ENCODE results near the gene OSBPL8.
"Not testable (repeated sequence)": the region's sequence is repeated elsewhere in the genome, so short reads cannot be mapped to it uniquely, and the experiment has no call there.

Gene OSBPL8

DNA sequence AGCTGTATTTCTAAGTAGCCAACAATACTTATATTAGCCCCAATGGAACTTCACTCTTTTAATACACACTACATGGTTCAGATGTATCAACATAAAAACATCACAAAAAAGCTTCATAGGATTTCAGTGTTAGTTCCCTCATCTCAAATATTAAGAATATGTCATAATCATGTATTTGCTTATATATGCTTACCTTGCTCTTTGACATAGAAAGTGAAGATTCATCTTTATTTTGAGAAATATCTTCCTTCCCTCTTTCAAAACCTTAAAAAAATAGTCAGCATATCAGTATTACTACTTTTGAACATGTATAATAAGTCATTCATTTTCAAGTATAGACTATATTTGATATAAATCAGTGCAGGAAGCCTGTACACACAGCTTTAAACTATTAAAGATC is 149.2 kb downstream of the OSBPL8 start:
- no peak for DNase-seq

GRCh38 chr12:76409074-76409473 is 150.5 kb downstream of the OSBPL8 start:
- DNase-seq, result no peak

DNA sequence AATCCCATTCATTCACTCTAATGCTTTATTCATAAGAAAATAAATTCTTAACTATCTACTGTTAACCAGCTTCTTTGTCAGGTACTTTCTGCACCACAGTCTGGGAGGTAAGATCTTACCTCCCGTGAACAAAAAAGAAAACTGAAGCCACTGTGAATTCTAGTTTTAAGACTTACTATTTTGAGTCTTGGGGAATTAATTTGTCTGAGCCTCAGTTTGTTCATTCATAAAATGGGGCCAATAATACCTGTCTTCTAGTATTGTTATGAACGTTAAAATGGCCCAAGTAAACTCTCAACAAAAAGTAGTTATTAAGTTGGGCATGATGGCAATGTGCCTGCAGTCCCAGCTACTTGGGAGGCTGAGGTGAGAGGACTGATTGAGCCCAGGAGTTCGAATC is 151.9 kb downstream of the OSBPL8 start:
- DNase-seq, result no peak

- no peak for DNase-seq
These were observed 157.3 kb downstream of the OSBPL8 start for GRCh38 chr12:76402259-76402658.

DNA sequence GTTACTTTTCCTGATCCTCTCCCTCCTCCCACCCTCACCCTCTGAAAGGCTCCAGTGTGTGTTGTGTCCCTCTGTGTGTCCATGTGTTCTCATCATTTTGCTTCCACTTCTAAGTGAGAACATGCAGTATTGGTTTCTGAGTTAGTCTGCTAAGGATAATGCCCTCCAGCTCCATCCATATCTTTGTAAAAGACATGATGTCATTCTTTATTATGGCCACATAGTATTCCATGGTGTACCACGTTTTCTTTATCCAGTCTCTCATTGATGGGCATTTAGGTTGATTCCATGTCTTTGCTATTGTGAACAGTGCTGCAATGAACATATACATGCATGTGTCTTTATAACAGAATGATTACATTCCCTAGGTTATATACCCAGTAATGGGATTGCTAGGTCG is 159.4 kb downstream of the OSBPL8 start:
- DNase-seq, result no peak

DNA sequence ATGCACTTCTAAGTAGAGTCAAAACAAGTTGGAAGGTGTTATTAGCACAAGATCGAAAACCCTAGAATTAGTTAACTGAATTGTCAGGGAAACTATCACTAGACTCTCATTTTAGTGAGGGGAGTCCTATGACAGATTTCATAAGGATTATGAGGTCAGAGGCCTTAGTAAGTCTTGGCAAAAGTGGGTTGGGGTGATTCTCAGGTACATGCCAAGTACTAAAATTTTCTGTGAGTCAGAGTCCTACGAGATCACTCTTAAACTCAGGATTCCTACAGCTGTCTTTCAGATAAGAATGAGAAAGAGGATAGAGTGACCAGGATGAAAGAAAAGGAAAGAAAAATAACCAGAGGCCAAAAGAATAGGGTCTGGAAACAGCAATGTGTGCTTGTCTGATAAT is 160.5 kb downstream of the OSBPL8 start:
- no peak for DNase-seq

DNA sequence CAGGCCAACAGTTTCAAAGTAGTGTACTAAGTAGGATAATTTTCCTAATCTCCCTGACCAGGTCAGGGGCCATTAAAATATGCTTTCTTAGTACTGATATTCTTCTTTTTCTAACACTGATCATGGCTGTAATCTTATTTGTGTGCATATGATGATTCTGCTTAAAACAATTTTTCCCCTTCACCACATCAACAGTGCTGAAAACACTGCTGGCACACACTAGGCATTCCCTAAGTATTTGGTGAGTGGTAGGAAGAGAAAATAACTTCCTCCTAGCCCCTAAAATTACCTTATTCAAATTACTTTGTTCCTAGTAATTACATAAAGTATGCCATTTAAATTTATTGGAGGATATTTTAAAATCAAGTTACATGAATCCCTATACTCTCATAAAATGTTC is 161.5 kb downstream of the OSBPL8 start:
- DNase-seq, result no peak

DNA sequence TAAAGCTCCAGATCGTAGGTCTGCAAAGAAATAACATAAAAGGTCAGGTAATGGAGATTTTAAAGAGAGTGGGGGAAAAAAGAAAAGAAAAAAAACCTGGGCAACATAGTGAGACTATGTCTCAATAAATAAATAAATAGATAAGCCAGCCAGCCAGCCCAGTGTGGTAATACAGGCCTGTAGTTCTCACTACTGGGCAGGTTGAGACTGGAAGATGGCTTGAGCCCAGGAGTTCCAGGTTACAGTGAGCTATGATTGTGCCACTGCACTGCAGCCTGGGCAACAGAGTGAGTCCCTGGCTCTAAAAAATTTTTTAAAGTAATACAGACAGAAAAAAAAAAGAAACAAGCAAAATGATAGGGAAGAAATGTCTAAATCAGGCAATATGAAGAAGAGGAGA is 168.1 kb downstream of the OSBPL8 start:
- DNase-seq, result no peak

- DNase-seq, result no peak
These were observed 172.0 kb downstream of the OSBPL8 start for GRCh38 chr12:76387614-76388013.

- no peak for DNase-seq
These were observed 175.0 kb downstream of the OSBPL8 start for GRCh38 chr12:76384560-76384959.

GRCh38 chr12:76383988-76384387 is 175.6 kb downstream of the OSBPL8 start:
- no peak for DNase-seq

- no peak for DNase-seq
These were observed 180.3 kb downstream of the OSBPL8 start for GRCh38 chr12:76379261-76379660.

- not testable (repeated sequence) for DNase-seq
These were observed 182.7 kb downstream of the OSBPL8 start for GRCh38 chr12:76376876-76377275.

- DNase-seq, result no peak
These were observed 183.6 kb downstream of the OSBPL8 start for GRCh38 chr12:76375939-76376338.

- no peak for DNase-seq
These were observed 184.1 kb downstream of the OSBPL8 start for GRCh38 chr12:76375470-76375869.

DNA sequence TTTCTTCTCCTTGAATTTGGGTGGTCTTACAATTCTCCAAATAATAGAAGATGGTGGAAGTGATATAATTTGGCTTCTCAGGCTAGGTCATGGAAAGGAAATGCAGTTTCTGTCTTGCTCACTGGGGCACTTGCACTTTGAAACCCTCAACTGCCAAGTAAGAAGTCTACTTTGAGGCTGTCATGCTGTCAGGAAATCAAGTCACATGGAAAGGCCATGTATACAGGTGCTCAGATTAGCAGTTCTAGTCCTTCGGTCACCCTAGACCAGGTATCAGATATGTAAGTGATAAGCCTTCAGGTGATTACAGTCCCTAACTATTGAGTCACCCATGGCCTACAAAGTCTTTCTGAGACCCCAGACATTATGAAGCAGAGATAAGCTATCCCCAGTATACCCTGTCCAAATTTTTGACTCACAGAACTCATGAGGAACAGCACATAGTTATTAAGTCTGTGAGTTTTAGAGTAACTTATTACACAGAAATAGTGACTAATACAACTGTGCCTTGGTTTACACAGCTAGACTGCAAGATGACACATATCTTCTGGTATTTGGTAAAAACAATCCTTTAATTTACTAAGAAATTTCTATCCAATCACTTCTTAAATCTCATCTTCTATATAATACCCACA is 185.1 kb downstream of the OSBPL8 start:
- no peak for DNase-seq

DNA sequence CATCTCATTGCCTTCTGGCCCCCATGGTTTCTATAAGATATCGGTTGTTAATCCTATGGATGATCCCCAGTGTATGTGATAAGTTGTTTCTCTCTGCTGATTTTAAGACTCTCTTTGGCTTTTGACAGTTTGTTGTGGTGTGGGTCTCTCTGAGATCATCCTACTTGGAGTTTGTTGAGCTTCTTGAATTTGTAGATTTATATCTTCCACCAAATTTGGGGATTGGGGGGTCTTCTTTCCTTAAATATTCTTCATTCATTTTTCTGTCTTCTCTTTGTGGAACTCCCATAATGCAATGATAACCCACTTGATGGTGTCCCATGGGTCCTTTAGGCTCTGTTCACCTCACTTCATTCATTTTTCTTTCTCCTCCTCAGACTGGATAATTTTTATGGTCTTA is 191.3 kb downstream of the OSBPL8 start:
- no peak for DNase-seq

DNA sequence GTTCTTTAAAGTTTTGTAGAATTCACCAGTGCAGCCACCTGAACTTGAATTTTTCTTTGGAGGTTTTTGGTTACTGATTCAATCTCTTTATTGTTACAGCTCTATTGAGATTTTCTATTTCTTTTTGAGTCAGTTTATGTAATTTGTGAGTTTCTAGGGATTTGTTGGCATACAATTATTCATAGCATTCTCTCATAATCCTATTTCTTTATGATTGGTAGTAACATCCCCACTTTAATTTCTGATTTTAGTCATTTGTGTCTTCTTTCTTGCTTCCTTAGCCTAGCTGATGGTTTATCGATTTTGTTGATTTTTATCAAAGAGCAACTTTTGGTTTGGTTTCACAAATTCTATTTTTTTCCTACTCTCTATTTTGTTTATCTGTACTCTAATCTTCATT is 193.4 kb downstream of the OSBPL8 start:
- no peak for DNase-seq

- not testable (repeated sequence) for DNase-seq
These were observed 195.4 kb downstream of the OSBPL8 start for GRCh38 chr12:76364131-76364530.

DNA sequence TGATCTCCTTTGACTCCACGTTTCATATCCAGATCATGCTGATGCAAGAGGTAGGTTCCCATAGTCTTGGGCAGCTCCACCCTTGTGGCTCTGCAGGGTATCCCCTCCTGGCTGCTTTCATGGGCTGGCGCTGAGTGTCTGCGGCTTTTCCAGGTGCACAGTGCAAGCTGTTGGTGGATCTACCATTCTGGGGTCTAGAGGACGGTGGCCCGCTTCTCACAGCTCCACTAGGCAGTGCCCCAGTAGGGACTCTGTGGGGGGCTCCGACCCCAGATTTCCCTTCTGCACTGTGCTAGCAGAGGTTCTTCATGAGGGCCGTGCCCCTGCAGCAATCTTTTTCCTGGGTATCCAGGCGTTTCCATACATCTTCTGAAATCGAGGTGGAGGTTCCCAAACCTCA is 199.3 kb downstream of the OSBPL8 start:
- DNase-seq, result no peak

DNA sequence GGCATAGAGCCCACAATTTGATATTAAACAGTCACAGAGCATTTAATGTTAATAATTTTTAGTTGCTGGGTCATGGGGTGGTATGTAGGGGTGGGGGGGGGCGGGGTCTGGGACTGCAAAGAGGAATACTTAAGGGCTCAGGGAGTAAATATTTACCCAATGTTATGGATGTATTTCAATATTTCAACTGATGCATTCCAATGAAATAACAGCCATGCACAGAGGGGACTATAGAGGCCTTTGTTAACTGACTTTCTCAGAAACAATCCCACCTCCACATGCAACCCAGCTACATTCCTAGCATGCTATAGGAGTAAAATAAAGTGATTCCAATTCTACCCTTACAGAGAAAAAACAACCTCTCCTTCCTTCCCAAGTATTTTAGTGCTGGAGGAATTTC is 203.5 kb downstream of the OSBPL8 start:
- DNase-seq, result no peak

DNA sequence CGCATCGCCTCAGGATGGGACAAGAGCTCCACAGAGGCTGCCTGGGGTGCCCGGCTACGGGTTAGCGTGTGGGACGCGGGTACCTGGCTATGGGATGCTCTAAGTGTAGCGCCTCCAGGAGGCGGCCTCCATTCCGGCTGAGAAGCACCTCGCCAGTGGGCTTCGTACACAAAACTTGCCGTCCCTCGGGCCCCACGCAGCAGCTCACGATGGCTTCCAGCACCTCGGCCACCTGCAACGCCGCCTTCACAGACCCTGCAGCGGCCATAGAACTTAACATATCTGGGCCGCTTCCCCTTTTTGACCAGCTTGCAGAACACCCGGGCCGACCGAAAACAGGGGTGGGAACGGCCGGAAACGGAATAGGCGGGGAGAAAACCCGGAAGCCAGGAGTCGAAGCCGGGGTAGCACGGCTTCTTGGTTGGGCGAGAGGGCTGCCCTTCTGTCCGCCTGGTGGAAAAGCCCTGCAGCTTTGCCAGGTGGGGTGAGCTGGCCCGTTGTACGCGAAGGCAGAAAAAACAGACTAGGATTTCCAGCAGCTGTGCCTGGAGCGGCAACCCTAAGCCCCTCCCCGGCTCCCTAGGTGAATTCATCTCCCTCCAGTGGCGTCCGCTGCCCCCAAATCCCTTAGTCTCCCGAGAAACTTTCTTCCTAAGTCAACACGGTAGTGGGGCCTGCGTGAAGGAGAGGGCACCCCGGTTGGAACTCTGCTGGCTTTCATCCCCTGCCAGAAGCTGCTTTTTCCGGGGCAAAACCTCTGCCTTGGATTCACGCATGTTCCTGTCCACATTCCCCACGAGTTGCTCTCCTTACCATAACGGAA is 211.3 kb downstream of the OSBPL8 start, which contains the start of gene BBS10:
Gene BBS10 (minus strand): TSS at position 337 of the 823 bp plus-strand sequence. CDS start 57 bp downstream, at position 280.
- peak; percentile 85 for DNase-seq

- DNase-seq, result peak; percentile 1
These were observed 212.7 kb downstream of the OSBPL8 start for GRCh38 chr12:76346798-76347420.

DNA sequence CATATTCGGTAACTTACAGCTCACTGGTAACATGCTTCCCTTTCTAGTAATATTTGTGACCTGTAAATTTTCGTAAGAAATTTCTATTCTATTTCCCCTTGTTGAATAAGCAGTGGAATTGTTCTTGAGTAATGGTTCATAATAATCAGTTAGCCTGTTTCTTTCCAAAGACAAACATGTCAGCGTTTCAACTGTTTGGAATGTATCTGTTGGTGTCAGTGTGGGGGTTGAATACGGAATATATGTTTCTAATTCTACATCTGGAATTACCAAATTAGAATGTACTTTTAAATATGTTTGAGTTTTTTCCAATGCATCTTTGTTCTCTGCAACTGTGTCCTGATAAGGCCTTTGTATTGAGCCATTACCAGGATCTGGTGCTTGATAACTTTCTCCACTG is 213.3 kb downstream of the OSBPL8 start:
- DNase-seq, result no peak

All from NCI-H1105 (cell line).